Activated CD4-positive, CD25-positive, alpha-beta regulatory T cell treated with anti-CD3 and anti-CD28 coated beads, Interleukin-2, amount 50 U/mL, for 16 hours (primary cell): ENCODE results near the gene FAM222B.
"Not testable (repeated sequence)": the region's sequence is repeated elsewhere in the genome, so short reads cannot be mapped to it uniquely, and the experiment has no call there.

Experiments used
- DNase-seq: peaks from one replicate; pipeline ENCODE4 v3.0.0-alpha.2; 2020; ENCODE audit warnings: low read depth, low spot score

FAM222B gene, protein sequence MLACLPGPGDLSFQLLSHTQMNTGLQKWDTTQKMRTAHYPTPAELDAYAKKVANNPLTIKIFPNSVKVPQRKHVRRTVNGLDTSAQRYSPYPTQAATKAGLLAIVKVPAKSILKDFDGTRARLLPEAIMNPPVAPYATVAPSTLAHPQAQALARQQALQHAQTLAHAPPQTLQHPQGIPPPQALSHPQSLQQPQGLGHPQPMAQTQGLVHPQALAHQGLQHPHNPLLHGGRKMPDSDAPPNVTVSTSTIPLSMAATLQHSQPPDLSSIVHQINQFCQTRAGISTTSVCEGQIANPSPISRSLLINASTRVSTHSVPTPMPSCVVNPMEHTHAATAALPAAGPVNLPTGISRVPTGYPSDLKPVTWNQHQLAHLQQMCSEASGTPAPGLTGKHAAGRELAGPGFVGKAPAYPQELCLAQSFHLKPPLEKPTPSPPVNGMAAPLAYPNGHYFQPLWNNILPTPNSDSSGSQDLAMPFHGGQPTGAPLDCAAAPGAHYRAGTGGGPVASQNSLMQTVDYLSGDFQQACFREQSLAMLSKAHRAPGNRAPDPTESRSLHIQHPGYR

DNA sequence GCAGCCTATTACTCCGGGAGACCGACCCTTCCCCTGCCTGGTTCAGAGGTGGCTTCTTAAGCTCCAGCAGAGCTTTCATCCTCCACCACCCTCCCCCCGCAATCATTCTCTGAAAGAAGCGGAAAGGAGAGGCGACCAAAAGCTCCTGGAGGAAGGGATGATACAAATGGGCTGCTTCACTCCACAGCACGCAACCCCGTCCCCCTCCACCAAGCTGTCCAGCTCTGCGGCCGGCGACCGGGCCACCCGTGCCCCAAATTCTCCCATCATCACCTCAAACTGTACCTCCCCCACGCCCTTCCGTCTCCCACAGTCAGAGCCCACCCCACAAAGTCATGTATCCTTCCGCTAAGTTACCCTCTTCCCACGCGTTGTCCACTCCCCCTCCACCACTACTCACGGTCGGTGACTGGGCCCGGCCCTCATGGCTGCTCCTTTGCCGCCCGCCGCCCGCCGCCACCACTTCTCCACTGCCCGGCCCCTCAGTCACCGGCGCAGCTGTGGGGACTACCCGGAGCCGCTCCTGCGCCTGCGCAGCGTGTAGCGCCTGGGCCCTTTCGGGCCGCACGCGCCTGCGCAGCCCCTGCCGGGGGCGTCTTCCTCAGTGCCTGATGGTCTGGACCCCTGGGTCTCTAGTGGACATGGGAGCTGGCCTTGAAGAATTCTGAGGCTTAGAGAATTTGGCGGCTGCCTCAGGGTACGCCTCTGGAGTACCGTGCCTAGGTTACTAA is at the start of gene FAM222B:
Gene FAM222B, minus strand, starts transcription at position 509 of the 731 bp plus-strand sequence. CDS start 76,123 bp downstream, outside the sequence.
- DNase-seq: peak; percentile 75

DNA sequence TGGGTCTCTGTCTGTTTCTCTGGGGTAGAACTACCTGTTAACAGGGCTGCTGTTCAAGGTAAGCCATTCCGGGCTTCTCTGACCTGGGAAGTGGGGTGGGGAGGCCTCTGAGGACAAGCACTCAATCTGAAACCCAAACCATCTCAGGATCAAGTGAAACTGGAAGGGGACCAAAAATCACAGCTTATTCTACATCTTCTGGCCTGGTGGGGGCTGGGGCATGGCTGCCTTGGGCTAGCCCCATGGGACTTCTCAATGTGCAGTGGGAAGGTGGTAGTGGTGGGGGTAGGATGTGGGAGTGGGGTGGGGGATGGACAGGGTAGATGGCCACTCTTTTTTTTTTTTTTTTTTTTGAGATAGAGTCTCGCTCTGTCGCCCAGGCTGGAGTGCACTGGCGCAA is 49.4 kb upstream of the FAM222B start:
- no peak for DNase-seq

DNA sequence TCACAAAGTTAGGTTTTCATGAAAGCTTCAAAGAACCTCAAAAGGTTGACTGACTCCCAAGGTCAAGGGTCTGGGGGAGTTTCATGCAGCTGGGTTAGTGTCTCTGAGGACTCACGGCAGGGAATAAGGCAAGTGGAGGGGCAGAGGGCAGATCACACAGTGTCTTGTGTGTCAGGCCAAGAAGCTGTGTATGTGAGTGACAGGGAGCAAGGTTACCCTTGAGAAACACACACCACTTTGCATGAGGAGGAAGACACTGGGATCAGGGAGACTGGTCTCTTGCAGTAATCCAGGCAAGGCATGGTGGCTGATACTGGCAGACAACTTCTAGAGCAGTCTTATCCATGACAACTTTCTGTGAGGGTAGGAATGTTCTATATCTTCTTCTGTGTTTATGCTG is 48.6 kb upstream of the FAM222B start:
- DNase-seq: no peak

DNA sequence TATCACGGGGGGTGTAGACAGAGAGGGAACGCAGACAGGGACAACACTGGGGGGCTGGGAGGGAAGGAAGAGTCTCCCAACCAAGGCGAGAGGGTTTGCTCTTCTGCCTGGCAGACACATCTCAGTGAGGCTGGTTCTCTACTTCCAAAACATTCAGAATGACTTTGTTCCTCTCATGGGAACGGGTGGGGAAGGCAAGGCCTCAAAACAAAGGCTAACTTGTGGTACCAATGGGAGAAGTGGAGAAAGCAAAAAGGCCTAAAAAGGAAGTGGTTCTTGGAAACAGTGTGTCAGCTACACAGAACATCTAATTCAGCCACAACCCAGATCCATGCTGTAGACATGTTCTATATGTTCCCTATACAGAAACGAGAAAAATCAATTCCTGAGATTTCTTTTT is 47.4 kb upstream of the FAM222B start:
- no peak for DNase-seq

DNA sequence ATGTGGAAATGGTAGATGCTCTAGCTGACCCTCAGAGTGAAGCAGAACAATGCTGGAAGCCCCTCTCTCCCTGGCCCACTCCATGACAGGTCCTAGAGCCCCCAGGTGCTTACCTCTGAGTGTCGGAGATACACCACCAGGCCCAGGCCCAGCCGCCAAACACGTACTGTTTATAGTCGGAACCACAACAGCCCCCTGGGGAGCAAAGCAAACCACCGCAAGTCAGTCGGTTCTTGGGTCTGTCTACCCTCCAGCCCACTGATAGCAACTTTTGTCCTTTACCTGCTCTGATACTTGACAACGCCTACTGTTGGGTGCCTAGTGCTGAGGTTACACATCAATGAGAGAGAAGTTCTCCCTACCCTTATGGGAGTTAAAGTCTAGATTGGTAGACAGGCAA is 46.2 kb upstream of the FAM222B start:
- no peak for DNase-seq

DNA sequence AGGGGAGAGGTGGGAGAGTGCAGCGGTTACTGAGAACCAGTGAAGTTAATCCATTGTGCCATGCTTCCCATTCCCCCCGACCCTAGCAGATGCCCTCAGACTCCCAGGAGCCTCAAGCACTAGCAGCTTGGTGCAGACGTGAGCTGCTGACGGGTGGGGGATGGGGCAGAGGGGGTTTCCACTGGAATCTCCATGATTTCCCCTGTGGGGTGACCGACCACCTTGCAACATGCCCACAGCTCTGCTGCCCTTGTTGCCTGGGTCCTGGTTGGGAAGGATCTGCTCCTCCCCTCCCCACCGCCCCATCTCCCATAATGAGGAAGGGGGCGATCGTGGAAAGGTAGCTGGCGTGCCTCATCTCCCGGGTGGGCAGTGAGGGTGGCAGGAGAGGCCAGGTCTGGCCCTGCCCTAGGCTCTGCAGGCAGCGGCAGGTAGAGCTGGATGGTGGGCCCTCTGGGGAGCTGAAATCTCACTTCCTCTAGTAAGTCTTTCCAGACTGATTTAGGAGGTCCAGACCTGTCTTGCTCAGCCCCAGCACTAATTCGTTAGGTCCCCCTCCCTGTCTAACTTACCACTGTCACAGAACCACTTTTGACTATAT is 45.4 kb upstream of the FAM222B start:
- no peak for DNase-seq

DNA sequence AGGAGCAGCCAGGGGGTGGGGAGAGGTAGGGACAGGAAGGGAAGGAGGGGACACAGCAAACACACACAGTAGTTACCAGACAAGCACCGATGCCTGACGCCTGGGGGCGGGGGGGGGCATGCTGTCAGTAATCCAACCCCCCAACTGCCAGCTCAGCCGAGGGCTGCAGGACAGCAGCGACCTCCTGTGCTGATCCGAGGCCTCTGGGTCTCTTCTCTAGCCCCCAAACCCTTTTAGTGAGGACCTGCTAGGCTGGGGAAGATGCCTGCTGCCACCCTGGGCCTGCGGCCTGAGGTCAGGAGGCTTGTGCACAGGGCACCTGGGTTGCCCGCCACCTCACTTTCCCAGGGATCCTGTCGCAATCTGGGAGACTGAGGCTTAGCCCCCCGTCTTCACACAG is 43.4 kb upstream of the FAM222B start:
- DNase-seq: no peak

DNA sequence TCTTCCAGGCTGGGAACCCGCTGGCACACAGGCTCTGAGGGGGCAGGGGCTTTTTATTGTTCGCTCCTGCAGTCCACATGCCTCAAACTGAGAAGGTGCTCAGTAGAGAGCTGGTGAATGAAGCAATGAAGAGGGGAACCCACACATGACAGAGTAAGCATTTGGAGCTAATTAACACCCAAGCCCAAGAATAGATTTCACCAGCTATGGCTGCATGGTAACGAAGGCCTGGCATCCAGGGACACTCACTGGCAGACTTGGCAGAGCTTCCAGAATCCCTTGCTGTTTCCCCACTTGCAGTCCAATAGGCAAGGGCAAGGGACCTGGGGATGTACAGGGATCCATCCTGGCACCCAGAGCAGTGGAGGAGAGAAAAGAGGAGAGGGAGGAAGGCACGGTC is 42.8 kb upstream of the FAM222B start:
- DNase-seq: no peak

DNA sequence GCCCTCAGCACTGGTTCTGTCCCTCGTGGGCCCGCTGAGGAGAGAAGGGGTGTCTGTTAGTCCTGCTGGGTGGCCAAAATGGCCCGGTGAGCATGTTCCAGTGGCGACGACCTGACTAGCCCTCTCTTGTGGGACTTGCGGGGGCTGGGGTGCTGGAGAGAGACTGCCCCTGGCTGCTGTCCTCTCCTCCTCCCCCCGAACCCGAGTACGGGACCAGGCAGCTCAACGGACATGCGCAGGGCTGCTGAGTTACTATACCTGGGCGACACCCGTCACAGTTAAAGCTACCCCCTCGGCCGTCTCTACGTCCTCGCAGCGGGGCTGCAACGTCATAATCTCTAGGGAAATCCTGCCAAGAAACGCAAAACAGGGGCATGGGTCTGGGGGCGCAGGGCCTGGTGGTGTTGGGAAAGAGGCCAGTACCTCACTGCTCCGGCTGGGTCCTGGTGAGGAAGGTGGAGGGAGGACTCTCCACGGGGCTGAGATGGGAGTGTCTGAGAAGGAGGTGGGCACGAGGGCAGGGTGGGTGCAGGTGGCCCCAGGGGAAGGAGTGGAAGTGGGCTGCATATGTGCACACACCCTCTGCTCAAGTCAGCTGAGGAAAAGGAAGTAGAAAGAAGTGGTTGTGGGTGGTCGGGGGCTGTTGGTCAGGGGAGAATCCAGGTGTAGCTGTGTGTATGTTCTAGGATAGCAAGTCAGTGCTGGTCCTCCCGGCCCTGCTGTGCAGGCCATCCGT is 41.5 kb upstream of the FAM222B start:
- no peak for DNase-seq

DNA sequence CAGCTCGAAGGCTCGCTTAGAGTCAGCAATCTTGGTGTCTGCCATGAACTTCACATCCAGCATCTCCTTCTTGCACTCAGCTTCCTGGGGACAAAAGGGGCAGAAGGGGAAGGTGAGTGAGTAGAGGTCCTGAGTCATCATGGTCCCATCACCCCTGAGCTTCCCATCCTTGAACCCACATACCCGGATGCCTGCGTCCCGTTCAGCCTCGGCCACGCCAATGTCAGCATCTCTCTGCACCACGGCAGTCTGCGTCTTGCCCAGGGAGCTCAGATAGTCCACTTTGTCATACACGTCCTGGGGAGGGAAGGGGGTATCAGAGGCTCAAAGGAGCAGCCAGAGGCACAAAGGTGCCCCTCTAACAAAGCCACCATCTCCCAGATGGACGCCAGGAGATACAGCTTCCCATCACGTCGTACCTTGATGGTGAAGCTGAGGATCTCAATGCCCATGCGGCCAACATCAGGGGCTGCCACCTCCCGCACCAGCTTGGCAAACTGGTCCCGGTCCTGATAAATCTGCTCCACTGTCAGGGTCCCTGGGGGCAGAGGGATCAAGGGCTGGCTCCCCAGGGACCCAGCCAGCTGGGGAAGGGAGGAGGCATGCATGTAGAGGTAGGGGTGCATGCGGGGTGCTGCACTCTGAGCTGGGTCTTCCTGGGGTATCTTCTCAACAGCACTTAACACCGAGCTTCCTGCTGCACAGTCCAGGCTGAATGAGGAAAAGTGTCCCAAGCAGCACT is 39.7 kb upstream of the FAM222B start:
- DNase-seq: no peak

DNA sequence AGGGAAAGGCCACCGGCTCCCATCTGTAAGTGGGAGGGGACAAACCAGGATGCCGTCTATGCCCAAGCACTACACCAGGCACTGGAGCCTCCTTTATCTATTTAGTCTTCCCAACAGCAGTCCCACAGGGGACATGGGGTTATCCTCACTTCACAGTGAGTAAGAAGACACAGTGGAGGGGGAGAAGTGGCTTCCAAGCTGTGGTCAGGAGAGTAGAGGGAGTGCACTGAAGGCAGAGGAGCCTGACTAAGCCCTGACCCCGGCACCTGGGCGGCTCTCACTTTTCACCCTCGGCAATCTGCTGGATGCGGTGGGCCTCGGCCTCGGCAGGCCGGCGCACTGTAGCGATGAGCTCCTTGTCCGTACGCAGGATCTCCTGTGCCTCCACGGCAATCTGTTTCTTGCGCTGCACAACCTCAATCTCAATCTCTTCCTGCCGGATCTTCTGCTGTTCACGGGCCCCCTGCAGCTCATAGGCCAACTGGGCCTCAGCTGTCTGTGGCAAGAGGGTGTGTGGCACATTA is 39.0 kb upstream of the FAM222B start:
- DNase-seq: no peak

DNA sequence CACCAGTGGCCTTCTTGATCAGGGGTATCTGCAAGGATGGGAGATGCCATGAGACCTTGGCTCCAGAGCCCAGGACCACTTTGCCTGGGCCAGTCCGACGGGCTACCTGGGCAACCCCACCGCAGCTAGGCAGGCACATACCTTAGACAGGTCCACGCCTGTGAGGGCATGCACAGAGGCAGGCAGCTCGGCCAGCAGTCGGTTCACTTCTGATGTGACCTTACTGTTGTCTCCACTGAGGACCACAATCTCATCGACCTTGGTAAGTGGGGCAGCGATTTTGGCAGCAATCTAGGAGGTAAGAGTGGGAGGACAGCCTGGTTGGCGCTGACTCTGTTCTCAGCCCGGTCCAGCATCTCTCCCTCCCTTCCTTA is 38.0 kb upstream of the FAM222B start:
- DNase-seq: no peak

DNA sequence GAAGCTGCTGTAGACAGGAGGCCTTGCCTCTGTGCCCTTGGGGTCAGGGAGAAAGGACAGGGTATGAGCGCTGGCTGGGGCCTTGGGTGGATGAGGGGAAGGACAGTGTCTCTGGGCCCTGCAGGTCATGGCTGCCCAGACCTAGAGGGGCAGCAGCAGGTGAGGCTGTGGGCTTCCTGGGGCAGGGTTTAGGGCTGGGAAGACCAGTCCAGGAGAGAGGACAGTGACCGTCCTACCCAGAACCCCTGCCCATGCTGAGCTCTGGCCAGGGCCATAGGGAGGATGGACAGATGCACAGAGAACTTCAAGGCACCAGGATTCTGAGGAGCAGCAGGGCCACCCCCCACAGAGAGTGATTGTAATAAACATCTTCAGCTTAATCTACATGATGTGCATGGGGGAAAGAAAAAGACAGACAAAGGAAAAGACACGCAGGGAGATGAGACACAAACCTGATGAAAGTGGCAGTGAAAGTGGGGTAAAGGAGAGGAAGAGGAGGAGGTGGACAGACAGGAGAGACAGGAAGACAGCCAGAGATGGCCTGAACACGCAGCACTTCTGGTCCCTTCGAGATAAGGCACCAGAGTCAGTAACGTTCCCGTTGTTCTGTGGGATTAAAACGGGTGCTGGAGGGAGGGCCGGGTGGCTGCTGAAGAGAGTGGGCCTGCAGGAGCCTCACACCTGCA is 37.4 kb upstream of the FAM222B start:
- no peak for DNase-seq

DNA sequence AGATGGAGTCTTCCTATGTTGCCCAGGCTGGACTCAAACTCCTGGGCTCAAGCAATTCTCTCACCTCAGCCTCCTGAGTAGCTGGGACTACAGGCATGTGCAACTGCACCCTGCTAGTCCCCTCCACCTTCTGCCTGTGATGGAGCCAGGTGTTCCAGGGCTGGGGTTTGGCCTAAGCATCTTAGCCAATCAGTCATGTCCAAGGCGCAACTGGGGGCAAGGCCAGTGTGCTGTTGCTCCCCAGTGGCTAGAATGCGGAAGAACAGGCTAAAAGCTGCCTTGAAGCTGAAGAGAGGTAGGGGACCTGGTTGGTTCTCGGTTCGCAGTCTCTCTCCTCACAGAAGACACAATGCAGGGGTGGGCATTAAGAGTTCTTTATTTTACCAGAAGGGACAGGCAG is 36.4 kb upstream of the FAM222B start:
- DNase-seq: no peak

DNA sequence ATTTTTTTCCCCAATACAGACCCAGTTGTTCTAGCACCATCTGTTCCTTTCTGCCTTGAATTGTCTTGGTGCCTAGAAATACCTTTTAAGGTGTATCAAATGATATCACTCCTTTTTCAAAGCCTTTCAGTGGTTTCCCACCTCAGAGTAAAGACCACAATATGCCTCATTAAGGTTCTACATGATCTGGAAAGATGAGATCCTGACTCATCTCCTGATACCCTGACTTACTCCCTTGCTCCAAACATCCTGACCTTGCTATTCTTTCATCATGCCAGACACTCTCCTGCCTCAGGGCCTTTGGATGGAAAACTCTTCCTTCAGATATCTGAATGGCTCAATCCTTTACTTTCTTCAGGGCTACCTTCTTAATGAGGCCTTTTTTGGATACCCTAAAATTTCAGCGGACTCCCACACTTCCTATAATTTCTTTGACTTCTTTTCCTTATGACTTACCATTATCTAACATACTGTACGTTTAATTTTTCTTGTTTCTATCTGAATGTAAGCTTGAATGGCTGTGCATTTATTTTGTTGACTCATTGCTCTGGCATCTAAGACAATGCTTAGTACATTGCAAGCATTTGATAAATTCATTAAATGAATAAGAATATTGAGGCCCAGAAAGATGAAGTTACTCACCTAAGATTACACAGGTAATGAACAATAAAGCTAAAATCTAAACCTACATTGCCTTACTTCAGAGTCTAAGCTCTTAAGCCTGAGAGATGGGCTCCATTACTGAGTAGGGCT is 35.7 kb upstream of the FAM222B start:
- DNase-seq: no peak

DNA sequence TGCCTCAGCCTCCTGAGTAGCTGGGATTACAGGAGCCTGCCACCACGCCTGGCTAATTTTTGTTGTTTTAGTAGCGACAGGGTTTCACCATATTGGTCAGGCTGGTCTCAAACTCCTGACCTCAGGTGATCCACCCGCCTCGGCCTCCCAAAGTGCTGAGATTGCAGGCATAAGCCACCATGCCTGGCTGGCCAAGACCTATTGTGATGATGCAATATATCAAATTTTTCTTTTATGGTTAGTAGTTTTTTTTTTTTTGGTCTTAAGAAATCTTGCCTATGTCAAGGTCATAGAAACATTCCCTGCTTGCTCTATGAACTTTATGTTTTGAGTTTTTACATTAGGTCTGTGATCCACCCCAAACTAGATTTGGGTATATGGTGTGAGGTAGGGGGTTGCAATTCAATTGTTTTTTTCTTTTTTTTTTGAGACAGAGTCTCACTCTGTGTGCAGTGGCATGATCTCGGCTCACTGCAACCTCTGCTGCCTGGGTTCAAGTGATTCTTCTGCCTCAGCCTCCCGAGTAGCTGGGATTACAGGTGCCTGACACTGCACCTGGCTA is 34.6 kb upstream of the FAM222B start:
- not testable (repeated sequence) for DNase-seq

DNA sequence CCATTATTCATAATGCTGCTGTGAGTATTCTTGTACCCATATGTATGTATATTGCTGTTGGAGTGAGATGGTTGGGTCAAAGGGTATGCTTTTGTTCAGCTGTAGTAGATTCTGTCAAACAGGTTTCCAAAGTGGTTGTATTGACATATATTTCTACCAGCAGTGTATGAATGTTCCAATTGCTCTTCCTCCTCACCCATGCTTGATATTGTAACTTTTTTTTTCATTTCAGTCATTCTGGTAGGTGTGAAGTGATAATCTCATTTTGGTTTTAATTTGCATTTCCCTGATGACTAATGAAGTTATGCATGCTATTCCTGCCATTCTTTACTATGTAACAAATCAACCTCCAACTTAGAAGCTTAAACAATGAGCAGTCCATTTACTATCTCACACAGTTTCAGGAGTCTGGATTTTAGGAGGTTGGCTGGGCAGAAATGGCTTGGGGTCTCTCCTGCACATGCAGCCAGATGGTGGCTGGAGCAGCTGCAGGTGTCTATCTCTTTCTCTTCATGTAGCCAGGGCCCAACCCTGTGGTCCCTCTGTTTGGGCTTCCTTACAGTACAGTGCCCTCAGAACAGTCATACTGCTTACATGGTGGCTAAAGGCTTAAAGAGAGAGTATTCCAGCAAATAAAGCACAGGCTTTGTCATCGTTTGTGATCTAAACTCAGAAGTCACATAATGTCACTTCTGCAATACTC is 33.4 kb upstream of the FAM222B start:
- DNase-seq: no peak

DNA sequence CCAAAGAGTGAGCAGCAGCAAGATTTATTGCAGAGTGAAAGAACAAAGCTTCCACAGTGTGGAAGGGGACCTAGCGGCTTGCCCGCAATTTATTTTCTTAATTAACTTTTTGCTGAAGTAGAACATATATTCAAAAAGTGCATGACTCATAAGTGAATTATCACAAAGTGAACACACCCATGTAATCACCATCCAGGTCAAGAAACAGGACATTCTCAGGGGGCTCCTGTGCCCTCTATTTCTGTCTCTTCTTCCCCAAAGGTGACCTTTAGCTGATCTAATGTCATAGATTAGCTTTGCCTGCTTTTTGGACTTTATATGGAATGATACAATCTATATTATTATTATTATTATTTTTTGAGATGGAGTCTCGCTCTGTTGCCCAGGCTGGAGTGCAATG is 32.2 kb upstream of the FAM222B start:
- no peak for DNase-seq

DNA sequence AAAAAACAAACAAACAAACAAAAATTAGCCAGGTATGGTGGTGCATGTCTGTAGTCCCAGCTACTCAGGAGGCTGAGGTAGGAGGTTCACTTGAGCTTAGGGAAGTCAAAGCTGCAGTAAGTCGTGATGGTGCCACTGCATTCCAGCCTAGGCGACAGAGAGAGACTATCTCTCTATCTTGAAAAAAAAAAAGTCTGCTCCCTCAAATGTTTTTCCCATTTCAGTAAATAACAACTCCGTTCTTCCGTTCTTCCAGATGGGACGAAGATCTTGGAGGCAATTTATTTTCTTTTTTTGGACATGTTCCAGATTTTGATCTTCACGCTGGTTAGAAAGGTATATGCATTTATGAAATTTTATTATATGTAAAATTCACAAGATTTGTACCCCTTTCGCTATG is 31.2 kb upstream of the FAM222B start:
- DNase-seq: no peak
